ENCODE results near the gene PCMT1. TPM values are rescaled to one million over a fixed set of nuclear protein-coding genes. Genes with fewer than 3 reads are reported as not detected.

The PCMT1 gene
- total and polyA plus RNA-seq, 9 of the 15 experiments (the other 6 are each of a cell fraction or from before 2014, with no cell fraction given): 217 to 541 (median 327) TPM

DNA sequence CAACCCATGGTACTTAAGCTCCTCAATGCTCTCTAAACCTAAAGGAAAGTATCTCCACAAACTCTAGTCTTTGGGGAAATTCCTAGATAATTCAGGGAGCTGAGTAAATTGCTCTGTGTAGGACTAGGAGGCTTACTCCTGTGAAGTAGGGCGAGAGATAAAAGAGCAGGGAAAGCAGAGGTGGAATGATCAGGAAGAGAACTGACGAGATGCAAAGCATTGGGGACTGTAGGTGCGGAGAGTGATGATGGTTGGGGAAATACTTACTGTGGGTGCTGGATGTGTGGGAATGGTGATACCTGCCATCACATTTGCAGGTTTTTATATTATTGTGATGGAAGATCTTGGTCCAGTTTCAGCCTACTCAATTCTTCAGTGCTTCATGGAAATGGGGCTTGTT is 30.0 kb upstream of the PCMT1 start:
- no peak for TF ChIP-seq TAF9B (IDR thresholded peaks at IDR 0.05; ENCODE audit: partially characterized antibody)
- TF ChIP-seq, protein P1, sequence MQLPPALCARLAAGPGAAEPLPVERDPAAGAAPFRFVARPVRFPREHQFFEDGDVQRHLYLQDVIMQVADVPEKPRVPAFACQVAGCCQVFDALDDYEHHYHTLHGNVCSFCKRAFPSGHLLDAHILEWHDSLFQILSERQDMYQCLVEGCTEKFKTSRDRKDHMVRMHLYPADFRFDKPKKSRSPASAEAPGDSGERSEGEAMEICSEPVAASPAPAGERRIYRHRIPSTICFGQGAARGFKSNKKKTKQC (CRISPR knock-in tag; IDR thresholded peaks at IDR 0.05): no peak
- TF ChIP-seq, protein P2, sequence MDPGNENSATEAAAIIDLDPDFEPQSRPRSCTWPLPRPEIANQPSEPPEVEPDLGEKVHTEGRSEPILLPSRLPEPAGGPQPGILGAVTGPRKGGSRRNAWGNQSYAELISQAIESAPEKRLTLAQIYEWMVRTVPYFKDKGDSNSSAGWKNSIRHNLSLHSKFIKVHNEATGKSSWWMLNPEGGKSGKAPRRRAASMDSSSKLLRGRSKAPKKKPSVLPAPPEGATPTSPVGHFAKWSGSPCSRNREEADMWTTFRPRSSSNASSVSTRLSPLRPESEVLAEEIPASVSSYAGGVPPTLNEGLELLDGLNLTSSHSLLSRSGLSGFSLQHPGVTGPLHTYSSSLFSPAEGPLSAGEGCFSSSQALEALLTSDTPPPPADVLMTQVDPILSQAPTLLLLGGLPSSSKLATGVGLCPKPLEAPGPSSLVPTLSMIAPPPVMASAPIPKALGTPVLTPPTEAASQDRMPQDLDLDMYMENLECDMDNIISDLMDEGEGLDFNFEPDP (CRISPR knock-in tag; IDR thresholded peaks at IDR 0.05): no peak
- TF ChIP-seq PHB (CRISPR knock-in tag; IDR thresholded peaks at IDR 0.05): no peak
- TF ChIP-seq NFYB (IDR thresholded peaks at IDR 0.05; ENCODE audit: extremely low read depth, insufficient read length): no peak
- TF ChIP-seq, protein P3, sequence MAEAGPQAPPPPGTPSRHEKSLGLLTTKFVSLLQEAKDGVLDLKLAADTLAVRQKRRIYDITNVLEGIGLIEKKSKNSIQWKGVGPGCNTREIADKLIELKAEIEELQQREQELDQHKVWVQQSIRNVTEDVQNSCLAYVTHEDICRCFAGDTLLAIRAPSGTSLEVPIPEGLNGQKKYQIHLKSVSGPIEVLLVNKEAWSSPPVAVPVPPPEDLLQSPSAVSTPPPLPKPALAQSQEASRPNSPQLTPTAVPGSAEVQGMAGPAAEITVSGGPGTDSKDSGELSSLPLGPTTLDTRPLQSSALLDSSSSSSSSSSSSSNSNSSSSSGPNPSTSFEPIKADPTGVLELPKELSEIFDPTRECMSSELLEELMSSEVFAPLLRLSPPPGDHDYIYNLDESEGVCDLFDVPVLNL (CRISPR knock-in tag; IDR thresholded peaks at IDR 0.05; ENCODE audit: low read depth): no peak
- TF ChIP-seq CREB1 (IDR thresholded peaks at IDR 0.05): no peak
- no peak for TF ChIP-seq CREB1 (CRISPR knock-in tag; IDR thresholded peaks at IDR 0.05)
- TF ChIP-seq TEAD2 (tag; IDR thresholded peaks at IDR 0.05): no peak
- Histone ChIP-seq H3K79me2 (ENCODE audit: control insufficient read depth, insufficient read depth, low read length) (peaks cover 43% of the 10 kb centered on the region), H3K4me3 (no peak overlapping the region), H3K9ac (ENCODE audit: insufficient read depth in 1 of 2, low read depth in 2 of 2, low read length in 2 of 2) (no peak overlapping the region), H3K27ac (ENCODE audit: extremely low read depth, low read depth, low read length) (no peak overlapping the region), H3K9me1 (ENCODE audit: control insufficient read depth, insufficient read depth, low read length) (no peaks in the 10 kb centered on the region), H3K36me3 (ENCODE audit: control insufficient read depth, insufficient read depth, low read length) (peaks cover 40% of the 10 kb centered on the region), H4K20me1 (replicated peaks; ENCODE audit: control insufficient read depth, insufficient read depth, low read length) (0 out of 2 replicates have a peak, but pooled peaks cover 6% of the 10 kb centered on the region), H3K4me1 (replicated peaks in 1 of 2; ENCODE audit: control insufficient read depth in 2 of 2, insufficient read depth in 2 of 2, low read length in 2 of 2) (peaks cover 9 to 21% of the 10 kb centered on the region in 2 experiments; a peak in 4 of 5 replicates), H3K4me2 (ENCODE audit: insufficient read depth, low read length) (no peak overlapping the region), H3K9me3 (replicated peaks; ENCODE audit: control insufficient read depth, insufficient read depth, low read depth, low read length) (no peaks in the 10 kb centered on the region), H3K27me3 (ENCODE audit: control insufficient read depth in 2 of 2, insufficient read depth in 2 of 2, low read length in 2 of 2) (no peaks in the 10 kb centered on the region), H2AFZ (ENCODE audit: low read depth, low read length) (no peak overlapping the region)
- ATAC-seq: no peak
- no TSS peak for BruUV-seq (replicated peaks)
- intact Hi-C loops (cut with micrococcal nuclease): loop anchor here (5.0 kb wide), 4 partner anchors 33 to 172 kb away; partner anchors contain the start of genes GINM1, KATNA1 and PPIL4
- no peak for DNase-seq (ENCODE audit: extremely low read depth in 1 of 4, low spot score in 3 of 4)
- ChIA-PET CTCF (ENCODE audit: low intra/inter-chr PET ratio) (no interaction called here), POLR2A (interaction anchor here (1.0 kb wide), 1 partner anchor 71 kb away, joined by 4 read pairs; the partner anchor contains the start of gene KATNA1)
- in situ Hi-C loops (cut with MboI): no loop called here
- WGBS (ENCODE audit: insufficient coverage, low coverage, missing lambda C conversion rate): 100% methylated on average over 3 of the region's 3 CpGs
- FAIRE-seq: no peak
